HG02938 (cell line): Measurements from ENCODE around the gene PPFIA1.
"Not testable (repeated sequence)": the region's sequence is repeated elsewhere in the genome, so short reads cannot be mapped to it uniquely, and the experiment has no call there.

Source experiments
- ATAC-seq: cut with Tn5 transposase; IDR thresholded peaks from one replicate; pipeline ENCODE4 v1.9.1; 2021; ENCODE audit warnings: mild to moderate bottlenecking, moderate library complexity; ENCODE audit not compliant: unreplicated experiment

The PPFIA1 gene

GRCh38 chr11:70322666-70323065 is 52.2 kb downstream of the PPFIA1 start:
- no peak for ATAC-seq

- no peak for ATAC-seq
Measured at GRCh38 chr11:70323806-70324205, 53.3 kb downstream of the PPFIA1 start.

GRCh38 chr11:70324376-70325115 is 54.1 kb downstream of the PPFIA1 start:
- no peak for ATAC-seq

- no peak for ATAC-seq
Measured at GRCh38 chr11:70325824-70326223, 55.3 kb downstream of the PPFIA1 start.

- no peak for ATAC-seq
Measured at GRCh38 chr11:70326365-70326811, 55.9 kb downstream of the PPFIA1 start.

- ATAC-seq = no peak
Measured at GRCh38 chr11:70326833-70327232, 56.3 kb downstream of the PPFIA1 start.

GRCh38 chr11:70327717-70328116 is 57.2 kb downstream of the PPFIA1 start:
- no peak for ATAC-seq

- ATAC-seq = no peak
Measured at GRCh38 chr11:70328556-70328955, 58.1 kb downstream of the PPFIA1 start.

GRCh38 chr11:70331320-70331843 is 60.9 kb downstream of the PPFIA1 start:
- not testable (repeated sequence) for ATAC-seq

GRCh38 chr11:70331901-70332300 is 61.4 kb downstream of the PPFIA1 start:
- ATAC-seq = no peak

- no peak for ATAC-seq
Measured at GRCh38 chr11:70332567-70332966, 62.1 kb downstream of the PPFIA1 start.

- ATAC-seq = no peak
Measured at GRCh38 chr11:70333261-70333660, 62.8 kb downstream of the PPFIA1 start.

- ATAC-seq = no peak
Measured at GRCh38 chr11:70334351-70334995, 64.0 kb downstream of the PPFIA1 start.

- no peak for ATAC-seq
Measured at GRCh38 chr11:70335511-70335910, 65.0 kb downstream of the PPFIA1 start.

GRCh38 chr11:70338594-70338993 is 68.1 kb downstream of the PPFIA1 start:
- no peak for ATAC-seq

- no peak for ATAC-seq
Measured at GRCh38 chr11:70339066-70339465, 68.6 kb downstream of the PPFIA1 start.

- no peak for ATAC-seq
Measured at GRCh38 chr11:70341881-70342429, 71.5 kb downstream of the PPFIA1 start.

GRCh38 chr11:70343636-70344035 is 73.1 kb downstream of the PPFIA1 start:
- ATAC-seq = no peak

- no peak for ATAC-seq
Measured at GRCh38 chr11:70348191-70348590, 77.7 kb downstream of the PPFIA1 start.

- no peak for ATAC-seq
Measured at GRCh38 chr11:70348608-70349007, 78.1 kb downstream of the PPFIA1 start.

- ATAC-seq = no peak
Measured at GRCh38 chr11:70351646-70352045, 81.2 kb downstream of the PPFIA1 start.

- no peak for ATAC-seq
Measured at GRCh38 chr11:70352100-70352499, 81.6 kb downstream of the PPFIA1 start.
